GM12864 (cell line): Measurements from ENCODE around the gene PRR15L.
"Not testable (repeated sequence)": the region's sequence is repeated elsewhere in the genome, so short reads cannot be mapped to it uniquely, and the experiment has no call there.

Experiments
- DNase-seq: peaks from one replicate; pipeline ENCODE4 v3.0.0-alpha.2; 2011; ENCODE audit warnings: low read depth
- H3K4me3 ChIP-seq: 2 replicates; pipeline ENCODE4 v1.5.1; 2011; ENCODE audit warnings: mild to moderate bottlenecking, low read depth, low read length, control low read depth
- TF ChIP-seq, protein P1 (sequence below): IDR thresholded peaks from 2 replicates; pipeline ENCODE4 v1.5.1; 2011; ENCODE audit warnings: low read depth, mild to moderate bottlenecking, moderate library complexity, low read length, control low read depth, inconsistent platforms; ENCODE audit errors: missing control alignments

The PRR15L gene

GRCh38 chr17:47925678-47925988 lies 32.0 kb downstream of the PRR15L start:
- no peak for DNase-seq
- TF ChIP-seq, protein P1, sequence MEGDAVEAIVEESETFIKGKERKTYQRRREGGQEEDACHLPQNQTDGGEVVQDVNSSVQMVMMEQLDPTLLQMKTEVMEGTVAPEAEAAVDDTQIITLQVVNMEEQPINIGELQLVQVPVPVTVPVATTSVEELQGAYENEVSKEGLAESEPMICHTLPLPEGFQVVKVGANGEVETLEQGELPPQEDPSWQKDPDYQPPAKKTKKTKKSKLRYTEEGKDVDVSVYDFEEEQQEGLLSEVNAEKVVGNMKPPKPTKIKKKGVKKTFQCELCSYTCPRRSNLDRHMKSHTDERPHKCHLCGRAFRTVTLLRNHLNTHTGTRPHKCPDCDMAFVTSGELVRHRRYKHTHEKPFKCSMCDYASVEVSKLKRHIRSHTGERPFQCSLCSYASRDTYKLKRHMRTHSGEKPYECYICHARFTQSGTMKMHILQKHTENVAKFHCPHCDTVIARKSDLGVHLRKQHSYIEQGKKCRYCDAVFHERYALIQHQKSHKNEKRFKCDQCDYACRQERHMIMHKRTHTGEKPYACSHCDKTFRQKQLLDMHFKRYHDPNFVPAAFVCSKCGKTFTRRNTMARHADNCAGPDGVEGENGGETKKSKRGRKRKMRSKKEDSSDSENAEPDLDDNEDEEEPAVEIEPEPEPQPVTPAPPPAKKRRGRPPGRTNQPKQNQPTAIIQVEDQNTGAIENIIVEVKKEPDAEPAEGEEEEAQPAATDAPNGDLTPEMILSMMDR, result no peak
- H3K4me3 ChIP-seq, result no peak overlapping the region

- no peak overlapping the region for H3K4me3 ChIP-seq
- DNase-seq, result no peak
- TF ChIP-seq, protein P1, result no peak
Observed at GRCh38 chr17:47924785-47925677, 32.7 kb downstream of the PRR15L start.

DNA sequence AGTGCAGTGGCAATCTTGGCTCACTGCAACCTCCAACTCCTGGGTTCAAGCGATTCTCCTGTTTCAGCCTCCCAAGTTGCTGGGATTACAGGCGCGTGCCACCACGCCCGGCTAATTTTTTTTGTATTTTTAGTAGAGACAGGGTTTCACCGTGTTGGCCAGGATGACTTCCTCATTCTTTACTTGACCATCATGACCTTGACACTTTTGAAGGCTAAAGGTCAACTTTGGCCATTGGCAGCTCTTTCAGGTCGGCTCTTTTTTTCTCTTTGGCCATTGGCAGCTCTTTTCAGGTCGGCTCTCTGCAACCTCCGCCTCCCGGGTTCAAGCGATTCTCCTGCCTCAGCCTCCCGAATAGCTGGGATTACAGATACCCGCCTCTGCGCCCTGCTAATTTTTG lies 37.8 kb downstream of the PRR15L start:
- not testable (repeated sequence) for DNase-seq, H3K4me3 ChIP-seq

DNA sequence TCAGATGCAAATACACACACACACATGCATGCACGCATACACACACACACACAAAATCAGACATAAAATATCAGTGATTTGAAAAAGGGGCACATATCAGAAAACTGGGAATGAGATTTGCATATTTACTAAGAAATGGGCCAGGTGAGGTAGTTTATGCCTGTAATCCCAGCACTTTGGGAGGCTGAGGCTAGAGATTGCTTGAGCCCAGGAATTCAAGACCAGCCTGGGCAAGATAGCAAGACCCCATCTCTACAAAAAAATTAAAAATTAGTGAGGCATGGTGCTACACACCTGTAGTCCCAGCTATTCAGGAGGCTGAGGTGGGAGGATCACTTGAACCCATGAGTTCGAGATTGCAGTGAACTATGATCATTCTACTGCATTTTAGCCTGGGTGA lies 38.7 kb downstream of the PRR15L start:
- no peak for DNase-seq
- TF ChIP-seq, protein P1, result no peak
- H3K4me3 ChIP-seq, result no peak overlapping the region

GRCh38 chr17:47918006-47918405 lies 39.7 kb downstream of the PRR15L start:
- TF ChIP-seq, protein P1, result no peak
- no peak overlapping the region for H3K4me3 ChIP-seq
- no peak for DNase-seq

DNA sequence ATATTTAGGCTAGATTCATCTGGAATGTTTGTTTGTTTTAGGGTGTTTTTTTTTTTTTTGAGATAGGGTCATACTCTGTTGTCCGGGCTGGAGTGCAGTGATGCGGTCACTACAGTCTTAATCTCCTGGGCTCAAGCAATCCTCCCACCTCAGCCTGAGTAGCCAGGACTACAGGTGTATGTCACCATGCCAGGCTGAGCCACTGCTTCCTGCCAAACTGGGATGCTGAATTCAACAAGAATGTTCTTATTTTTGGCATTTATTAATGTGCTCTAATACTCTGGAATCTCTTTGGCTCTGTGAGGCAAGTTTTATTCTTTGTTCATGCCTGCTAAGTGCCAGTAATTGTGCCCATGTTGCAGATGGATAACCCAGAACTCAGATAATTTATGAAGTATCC lies 40.1 kb downstream of the PRR15L start:
- TF ChIP-seq, protein P1, result no peak
- DNase-seq, result no peak
- H3K4me3 ChIP-seq, result no peak overlapping the region

- DNase-seq, result no peak
- TF ChIP-seq, protein P1, result no peak
Observed at GRCh38 chr17:47916489-47917208, 41.0 kb downstream of the PRR15L start.

More at GRCh38 chr17:47916489-47917208, 41.0 kb downstream of the PRR15L start:
- H3K4me3 ChIP-seq, result no peak overlapping the region
